Measurements from ENCODE around the gene PLSCR4.
A peak's percentile ranks its signal among the peaks of the same experiment; 100 is the strongest.
"Not testable (repeated sequence)": the region's sequence is repeated elsewhere in the genome, so short reads cannot be mapped to it uniquely, and the experiment has no call there.

Gene PLSCR4

DNA sequence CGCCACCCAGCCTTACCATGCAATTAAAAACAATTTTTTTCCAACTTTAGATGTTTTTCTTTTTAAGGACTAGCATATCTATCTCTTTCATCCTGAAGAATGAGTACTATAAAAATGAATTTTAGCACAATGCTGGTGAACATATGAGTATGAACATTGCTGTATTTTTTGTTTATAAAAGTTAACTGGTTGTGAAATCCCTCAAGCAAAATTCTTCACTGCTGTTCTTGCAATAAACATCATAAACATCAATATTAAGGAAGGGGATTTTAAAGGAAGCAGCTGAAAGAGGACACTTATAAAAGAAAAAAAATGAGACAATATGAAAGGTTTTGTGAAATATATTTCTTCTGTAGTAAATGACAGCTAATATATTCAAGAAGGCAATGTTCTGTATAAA is 3.0 kb downstream of the PLSCR4 start:
- no peak for DNase-seq (ENCODE audit: low spot score)

DNA sequence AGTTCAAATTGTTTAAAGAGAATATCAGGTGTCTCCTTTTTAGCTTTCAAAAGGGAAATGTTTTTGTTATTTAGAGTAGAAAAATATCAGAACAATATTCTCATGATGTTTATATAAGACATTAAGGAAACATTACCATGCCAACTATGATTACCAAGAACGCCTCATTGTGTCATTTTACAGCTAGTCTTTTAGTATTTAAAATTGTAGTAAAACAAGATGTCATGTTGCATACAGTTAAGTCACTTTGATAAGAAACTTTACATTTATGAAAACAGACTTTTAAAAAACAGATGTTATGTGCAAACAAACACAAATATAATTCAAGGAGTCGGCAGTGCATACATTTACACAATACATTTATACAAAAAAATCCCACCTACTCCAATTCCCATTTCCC is 4.4 kb downstream of the PLSCR4 start:
- DNase-seq (ENCODE audit: low spot score) = no peak

DNA sequence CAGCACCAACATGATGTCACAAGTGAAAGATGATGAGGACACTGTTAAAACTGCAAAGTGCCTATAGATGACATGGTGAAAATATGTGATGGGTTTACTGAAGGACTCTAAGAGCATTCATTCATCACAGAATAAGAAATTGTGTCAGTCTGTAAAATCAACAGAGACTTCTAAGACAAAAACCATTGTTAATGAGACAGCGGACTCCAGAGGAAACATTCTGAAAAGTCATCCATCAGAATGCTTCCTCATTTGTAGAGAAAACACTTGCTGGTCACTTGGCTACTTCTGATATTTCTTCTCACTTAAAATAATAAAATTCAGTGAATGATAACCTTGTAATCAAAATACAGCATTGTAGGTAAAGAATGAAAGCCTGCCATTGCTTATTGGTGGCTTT is 7.3 kb downstream of the PLSCR4 start:
- no peak for DNase-seq (ENCODE audit: low spot score)

DNA sequence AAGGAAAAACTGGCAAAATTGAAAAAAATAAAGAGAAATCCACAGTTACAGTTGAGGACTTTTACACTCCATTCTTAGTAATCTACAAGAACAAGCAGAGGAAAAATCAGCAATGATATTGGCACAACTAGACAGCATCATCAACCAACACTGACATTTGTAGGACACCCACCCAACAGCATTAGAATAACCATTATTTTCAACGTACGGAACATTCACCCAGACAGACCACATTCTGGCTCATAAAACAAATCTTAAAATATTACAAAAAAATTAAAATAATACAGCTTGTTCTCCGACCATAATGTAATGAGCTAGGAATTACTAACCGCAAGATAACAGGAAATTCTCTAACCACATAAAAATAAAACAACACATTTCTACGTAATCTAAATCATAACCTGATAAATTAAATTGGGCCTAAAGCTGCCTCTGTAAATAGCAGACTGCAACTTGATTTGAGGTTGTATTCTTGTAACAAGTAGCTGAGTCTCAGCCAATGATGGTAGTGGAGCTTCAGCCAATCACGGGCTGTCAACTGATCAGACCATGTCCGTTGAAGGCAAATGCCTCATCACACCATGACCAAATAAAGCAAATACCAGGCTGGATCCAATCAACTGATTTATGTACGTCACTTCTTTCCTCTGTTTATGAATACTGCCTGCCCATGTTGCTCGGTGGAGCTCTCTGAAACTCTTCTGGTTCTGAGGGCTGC is 9.2 kb downstream of the PLSCR4 start:
- no peak for DNase-seq (ENCODE audit: low spot score)

DNA sequence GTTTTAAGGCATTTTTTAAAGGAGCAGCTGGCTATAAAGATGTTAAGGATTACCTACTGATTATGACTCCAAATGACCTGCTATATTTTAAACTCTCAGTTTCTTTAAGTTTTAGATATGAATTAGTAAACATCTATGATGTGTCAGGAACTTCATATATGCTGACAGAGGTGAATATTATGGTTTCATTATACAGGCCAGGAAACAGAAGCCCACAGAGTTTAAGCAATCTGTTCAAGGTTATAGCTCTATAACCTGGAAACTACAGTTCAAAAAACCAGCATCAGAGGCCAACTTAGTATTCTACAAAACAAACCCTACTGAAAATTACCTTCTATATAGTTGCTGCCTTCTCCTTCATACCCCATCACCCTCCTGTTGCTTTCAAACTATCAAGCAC is 17.4 kb downstream of the PLSCR4 start:
- no peak for DNase-seq (ENCODE audit: low spot score)

DNA sequence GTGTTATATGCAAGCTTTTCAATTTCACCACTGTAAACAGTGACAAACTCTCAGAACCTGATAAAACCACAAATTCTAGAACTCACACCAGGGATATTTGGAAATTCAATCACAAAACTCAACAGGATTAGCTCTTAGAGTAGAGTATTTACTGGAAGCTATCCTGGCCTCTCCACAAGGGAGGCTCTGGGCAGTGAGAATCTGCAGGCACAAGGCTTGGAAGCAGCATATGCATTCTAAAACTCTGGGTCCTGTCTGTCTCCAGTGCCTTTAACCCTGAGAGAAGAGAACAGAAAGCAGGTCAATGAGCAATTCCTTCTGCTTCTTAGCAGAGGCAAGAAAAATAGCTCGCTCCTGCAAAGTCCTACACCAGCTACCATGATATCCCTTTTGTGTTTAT is 23.4 kb downstream of the PLSCR4 start:
- DNase-seq (ENCODE audit: low spot score) = no peak

DNA sequence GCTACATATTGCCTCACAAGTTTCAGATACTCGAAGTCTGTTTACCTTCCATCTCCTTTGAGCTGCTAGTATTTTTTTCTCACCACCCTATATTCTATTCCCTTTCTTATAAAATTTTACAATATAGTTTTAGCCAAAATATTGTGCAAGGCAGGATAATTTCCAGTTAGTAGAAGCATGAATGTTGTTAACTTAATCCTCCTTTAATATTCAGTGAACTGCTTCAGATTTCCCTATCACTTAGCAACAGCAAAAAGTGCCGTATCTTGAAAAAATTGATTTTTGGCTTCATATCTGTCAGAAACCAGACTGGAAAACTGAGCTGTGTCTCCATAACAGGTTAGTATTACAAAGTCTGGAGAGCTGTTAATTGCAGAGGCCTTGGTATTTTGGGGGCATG is 24.0 kb downstream of the PLSCR4 start:
- DNase-seq (ENCODE audit: low spot score) = no peak

DNA sequence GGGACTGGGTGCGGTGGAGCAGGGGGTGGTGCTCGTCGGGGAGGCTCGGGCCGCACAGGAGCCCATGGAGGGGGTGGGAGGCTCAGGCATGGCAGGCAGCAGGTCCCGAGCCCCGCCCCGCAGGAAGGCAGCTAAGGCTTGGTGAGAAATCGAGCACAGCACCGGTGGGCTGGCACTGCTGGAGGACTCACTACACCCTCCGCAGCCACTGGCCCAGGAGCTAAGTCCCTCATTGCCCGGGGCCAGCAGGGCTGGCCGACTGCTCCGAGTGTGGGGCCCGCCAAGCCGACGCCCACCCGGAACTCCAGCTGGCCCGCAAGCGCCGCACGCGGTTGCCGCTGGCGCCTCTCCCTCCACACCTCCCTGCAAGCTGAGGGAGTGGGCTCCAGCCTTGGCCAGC is 25.4 kb downstream of the PLSCR4 start:
- DNase-seq (ENCODE audit: low spot score) = not testable (repeated sequence)

DNA sequence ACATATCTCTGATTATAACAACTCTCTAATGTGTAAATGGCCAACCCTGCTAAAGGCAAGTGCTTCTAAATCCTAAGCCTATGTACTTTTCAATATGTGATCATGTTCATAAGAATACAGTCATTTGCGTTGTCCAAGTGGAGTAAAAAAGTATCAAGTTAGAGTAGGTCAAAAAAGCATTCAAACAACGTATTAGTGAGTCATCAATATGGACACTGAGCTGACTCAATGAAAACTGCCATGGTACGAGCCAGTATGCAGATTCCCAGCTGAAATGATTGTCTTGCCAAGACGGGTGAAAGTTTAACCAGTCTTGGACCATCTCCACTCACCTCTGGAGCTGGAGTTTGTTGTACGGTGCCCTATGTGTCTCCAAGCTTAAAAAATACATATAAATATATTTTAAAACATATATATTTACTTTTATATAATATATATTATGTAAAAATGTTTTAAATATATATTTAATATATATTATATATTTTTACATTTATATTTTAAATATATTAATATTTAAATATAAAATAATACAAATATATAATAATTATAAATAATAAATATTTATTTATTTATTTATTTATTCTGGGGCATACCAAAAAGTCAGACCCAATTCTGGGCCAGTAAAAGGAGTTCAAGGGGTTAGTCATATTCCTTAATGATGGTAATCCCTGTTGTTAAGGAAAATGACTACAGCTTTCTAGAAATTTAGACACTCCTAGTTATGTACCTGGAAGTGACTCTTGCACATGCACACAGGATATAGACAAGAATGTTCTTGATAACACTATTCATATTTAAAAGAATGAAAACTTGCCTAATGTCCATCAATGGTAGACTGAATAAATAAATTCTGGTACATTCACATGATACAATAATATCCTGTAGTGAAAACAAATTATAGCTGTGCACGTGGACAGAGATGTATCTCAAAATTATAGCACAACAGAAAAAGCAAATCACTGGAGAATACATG is 27.2 kb downstream of the PLSCR4 start:
- DNase-seq (ENCODE audit: low spot score) = no peak

DNA sequence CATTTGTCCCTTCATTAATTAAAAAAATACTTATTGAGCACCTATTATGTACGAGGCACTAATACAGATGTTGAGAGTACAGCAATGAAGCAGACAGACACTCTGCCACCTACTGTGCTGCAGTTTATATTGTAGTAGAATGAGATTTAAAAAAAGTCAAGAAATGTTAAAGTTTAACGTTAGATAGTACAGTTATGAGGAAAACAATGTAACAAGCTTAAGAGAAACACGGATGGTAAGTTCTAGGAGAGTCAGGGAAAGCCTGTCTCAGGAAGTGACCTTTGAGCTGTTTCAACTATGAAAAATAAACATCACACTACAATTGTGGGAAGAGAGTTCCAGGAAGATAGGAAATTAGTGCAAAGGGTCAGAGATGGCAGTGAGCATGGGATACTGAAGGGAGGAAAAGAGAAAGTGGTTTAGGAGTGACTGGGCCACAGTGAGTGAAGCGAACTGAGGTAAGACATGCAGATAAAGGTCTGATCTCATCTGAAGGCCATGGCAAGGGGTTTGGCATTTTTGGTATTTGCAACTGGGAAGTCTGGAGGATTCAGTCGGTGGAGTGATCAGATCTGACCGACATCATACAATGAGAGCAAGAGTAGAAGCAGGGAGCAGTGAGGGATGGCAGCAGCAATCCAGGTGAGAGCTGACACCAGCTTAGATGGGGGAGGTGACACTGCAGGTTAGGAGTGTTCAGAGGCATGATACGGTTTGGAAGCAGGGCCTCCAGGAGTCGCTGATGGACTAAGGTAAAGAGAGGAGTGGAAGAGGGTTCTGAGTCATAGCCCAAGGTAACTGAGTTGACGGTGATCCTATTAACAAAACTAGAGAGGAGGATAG is 28.5 kb downstream of the PLSCR4 start:
- no peak for DNase-seq (ENCODE audit: low spot score)

DNA sequence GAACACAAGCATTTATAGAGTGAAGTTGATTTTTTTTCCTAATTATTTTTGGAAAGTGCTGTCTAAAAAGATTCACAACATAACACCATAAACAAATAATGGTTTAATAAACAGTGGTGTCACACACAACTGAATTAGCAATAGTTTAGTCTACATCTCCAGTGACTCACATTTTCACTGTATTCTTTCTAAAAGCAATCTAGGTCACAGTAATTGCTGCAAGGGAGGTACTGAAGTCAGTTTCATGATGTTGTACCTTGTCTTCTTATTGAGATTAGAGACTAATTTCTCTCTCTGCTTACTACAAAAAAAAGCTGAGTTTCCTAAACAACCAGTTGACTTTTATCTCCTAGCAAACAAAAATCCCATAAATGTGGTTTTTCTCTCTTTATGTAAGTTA is 29.6 kb downstream of the PLSCR4 start:
- no peak for DNase-seq (ENCODE audit: low spot score)

DNA sequence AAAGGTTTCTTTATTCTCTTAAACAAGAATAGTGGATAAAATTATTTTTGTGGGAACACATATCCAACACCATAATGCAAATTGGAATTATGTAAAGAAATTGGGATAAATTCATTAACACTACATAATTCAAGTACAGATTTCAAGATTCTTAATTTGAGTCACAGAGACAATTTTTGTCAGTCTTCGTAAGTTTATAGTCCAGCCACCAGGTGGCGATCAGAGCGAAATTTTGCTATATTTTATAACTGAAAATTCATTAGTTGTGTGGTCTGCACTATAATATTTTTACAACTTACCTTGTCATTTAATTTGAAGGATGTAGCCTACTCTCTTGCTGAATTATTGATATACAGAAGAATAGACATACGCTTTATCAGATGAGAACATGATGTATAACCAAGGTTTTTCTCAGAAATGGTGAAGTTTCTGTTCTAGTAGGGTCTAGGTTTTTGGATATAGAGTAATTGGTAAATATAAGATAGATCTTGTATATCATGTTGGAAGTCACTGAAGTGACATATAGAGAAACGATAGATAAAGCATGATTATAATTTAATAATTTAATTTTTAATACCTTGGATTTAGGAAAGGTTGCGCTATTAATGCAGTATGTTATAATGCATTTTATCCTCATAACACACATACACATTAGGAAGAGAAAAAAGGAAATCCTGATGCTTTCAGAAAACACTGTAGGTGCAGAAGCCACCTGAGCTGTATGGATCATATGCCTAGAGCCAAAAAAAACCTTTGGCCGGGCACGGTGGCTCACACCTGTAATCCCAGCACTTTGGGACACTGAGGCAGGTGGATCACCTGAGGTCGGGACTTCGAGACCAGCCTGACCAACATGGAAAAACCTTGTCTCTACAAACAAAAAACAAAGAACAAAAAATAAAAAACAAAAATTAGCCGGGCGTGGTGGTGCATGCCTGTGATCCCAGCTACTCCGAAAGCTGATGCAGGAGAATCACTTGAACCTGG is 31.7 kb downstream of the PLSCR4 start:
- peak; percentile 38 for DNase-seq (ENCODE audit: low spot score)

DNA sequence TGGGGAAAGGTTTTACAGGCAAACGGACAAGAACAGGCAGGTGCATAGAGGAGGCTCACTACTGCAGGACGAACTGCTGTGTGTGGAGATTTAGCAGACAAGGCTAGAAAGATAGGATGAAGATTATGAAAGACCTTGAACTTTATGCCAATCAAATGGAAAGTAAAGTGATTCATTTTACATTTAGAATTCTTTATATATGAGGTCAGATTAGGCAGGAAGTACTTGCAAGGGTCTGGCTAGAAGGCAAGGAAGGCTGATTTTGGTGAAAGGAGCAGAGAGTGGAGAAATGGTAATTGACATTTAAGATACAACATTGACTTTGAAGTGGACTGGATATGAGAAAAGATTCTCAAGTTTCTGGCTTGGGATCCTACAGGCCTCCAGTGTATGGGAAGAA is 33.6 kb downstream of the PLSCR4 start:
- DNase-seq (ENCODE audit: low spot score) = no peak

DNA sequence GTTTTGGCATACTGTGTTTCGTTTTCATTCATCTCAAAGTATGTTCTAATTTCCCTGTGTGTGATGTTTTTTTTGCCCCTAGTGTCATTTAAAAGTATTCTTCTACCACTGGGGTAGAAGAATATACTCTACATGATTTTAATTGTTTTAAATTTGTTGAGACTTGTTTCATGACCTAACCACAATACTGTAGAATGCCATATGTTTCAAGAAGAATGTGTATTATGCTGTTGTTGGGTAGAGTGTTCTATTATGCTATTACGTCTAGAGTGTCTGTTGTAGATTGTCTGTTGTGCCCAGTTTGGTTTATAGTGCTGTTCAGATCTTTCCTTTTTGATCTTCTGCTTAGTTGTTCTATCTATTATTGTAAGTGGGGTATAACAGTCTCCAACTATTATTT is 36.4 kb downstream of the PLSCR4 start:
- no peak for DNase-seq (ENCODE audit: low spot score)

DNA sequence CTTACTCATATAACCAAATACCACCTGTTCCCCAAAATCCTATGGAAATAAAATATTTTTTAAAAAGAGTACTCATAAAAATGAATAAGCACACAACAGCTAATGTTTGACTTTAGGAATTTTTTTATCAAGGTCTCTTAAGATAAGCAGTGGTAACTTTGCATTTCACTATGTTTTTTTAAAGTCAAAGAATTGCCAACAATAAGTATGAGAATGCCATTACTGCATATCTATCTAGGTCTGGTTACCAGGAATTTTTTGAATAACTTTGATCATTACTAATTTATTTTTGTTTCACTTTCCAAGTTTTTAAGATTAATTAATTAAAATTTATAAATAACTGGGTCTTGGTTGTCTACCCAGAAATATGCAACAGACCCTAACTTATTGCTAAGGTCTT is 41.5 kb downstream of the PLSCR4 start:
- DNase-seq (ENCODE audit: low spot score) = no peak

DNA sequence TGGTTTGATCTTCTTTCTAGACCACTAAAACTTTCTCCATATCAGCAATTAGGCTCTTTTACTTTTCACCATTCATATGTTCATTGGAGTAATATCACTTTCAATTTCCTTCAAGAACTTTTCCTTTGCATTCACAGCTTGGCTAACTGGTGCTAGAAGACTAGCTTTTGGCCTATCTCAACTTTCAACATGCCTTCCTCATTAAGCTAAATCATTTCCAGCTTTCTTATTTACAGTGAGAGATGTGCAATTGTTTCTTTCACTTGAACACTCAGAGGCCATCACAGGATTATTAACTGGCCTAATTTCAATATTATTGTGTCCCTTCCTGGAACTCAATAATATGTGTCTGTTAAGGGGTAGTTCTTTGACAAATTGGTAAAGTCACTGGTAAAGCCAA is 47.1 kb downstream of the PLSCR4 start:
- no peak for DNase-seq (ENCODE audit: low spot score)

DNA sequence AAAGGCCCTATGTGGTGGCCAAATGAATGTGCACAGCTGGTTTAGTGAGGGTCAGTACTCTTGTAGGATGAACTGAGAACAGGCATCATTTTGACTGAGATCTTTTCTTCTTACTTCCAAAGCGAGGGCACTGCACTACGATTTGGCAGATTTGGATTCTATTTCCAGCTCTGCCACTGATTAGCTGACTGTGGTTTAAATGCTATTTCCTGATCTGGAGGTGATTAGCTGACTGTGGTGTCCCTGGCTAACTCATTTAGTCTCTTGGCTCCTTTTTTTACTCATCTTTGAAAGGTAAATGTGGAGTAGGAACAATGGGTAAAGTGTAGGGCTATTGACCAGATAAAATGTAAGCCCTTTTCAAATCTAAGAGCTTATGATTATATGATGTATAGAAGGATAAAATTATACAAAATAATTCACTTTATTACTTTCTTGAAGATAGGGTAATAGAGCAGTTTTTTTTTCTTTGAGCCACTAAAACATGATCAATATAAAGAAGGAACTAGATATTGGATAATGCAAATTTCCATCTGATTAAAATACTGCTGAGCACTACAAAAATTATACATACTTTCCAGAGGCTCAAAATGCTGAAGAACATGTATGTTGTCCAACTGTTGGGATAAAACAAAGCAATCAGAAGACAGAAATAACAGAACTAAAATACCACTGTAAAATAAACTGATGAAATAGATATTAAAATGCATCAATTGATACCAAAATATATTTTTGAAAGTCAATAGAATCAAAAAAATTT is 50.3 kb downstream of the PLSCR4 start:
- no peak for DNase-seq (ENCODE audit: low spot score)

DNA sequence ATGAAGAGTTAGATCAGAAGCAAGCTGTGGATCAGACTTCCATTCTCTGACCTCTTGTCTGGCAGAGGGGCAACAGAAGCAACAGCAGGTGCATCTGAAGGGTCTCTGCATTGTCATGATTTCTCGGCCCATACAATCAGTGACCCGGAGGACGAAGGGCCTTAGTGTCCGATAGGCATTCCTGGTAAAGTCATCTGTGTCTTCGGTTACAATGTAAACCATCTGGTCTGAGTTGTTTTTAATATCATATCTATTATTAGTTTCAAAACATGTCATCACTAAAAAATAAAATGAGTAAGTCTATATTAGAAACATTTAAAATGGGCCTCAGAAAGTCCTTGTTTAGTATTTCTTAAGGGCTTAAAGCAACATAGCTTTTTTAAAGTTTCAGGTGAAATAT is 51.1 kb downstream of the PLSCR4 start:
- no peak for DNase-seq (ENCODE audit: low spot score)

DNA sequence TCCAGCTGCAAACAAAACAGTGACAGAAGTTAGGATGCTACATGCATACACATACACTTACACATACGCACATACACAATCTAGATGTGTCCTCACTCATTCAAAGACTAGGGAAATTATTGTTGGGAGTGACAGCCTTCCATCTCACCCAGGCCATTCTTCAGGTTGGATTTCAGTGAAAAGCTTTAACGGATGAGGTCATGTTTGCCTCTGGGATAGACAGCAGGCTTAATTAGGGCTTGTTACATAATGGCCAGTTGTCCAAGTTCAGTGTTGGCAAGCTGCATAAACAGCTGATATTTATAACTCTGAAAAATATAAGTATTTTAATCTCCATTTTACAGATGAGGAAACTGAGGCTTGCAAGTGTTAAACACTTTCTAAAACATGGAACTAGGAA is 54.1 kb downstream of the PLSCR4 start:
- no peak for DNase-seq (ENCODE audit: low spot score)

DNA sequence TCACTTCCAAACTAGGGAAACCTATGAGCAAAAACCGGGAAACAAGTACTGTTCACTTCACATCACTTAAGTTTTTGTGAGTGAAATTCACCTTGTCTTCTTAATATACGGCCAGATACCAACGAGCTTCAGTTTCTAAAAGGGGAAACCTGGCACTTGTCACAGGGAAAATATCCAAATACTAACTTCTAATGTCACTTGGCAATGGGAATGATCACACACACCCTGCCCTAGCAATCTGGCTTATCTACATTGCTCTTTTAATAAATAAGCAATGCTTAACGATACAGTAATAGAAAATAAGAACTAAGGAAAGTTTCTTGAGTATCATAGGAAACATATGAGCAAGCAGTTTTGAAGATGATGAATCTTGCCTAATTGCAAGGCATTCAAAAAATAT is 55.3 kb downstream of the PLSCR4 start:
- DNase-seq (ENCODE audit: low spot score) = no peak

DNA sequence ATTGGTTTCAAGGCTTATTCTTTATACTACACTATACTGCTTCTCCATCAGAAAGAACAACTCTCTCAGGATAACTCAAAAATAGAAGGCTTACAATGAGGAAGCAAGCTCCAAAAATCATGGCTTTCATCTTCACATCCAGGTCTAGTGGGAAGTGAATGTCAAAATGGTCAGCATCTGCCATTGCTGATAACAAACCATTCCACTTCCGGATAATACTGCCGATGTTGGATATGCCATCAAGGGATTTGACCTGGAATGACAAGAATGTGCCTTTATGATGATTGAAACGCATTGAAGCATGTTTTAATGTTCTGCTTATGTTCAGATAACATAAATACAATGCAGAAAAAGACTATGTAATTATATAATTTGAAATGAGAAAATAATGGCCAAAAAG is 55.9 kb downstream of the PLSCR4 start:
- DNase-seq (ENCODE audit: low spot score) = no peak
